K562 (cell line): ENCODE results near the gene KCNAB2. TPM values are rescaled to one million over a fixed set of nuclear protein-coding genes. Genes with fewer than 3 reads are reported as not detected.

Source experiments
- ATAC-seq: fragments of 200-7000 bp; cut with Tn5 transposase; 3 replicates; pipeline ENCODE4 v1.9.1; 2020; ENCODE audit warnings: moderate library complexity
- BruUV-seq: library from RNA; stranded (reverse); fragments of 400-500 nt; replicated peaks from 2 replicates; lab custom pipeline; 2021; lab: Mats Ljungman, UMichigan
- CTCF ChIA-PET: fragments of 300-600 bp; formaldehyde crosslinking; extraction: SDS; loops from one replicate; lab custom pipeline; 2021; ENCODE audit warnings: low intra/inter-chr PET ratio; lab: Yijun Ruan, JAX
- POLR2A ChIA-PET: fragments of 300-600, 350-650 bp; sonication (Branson Sonifier 250); formaldehyde crosslinking; extraction: SDS; loops from one replicate; lab custom pipeline; 2021; ENCODE audit warnings: antibody characterized with exemption, inconsistent platforms; lab: Yijun Ruan, JAX
- DNase-seq, 4 experiments: peaks; one replicate each; pipeline versions ENCODE4 v3.0.0 to v3.0.0-alpha.2; 2011 to 2018; ENCODE audit warnings: low spot score in 3 of 4, mixed read lengths in 3 of 4; ENCODE audit errors: extremely low read depth in 1 of 4
- FAIRE-seq: peaks from 2 replicates; lab custom pipeline; 2011; peaks lifted over from hg19 to GRCh38; lab: Jason Lieb, UNC
- H2AFZ ChIP-seq: 2 replicates; pipeline ENCODE4 v1.6.0; 2011; ENCODE audit warnings: low read depth, low read length, control low read depth, inconsistent platforms
- H3K27ac ChIP-seq: fragments of 200-600 bp; 3 replicates; pipeline ENCODE4 v1.8.0; 2011; ENCODE audit warnings: low read depth, mild to moderate bottlenecking, control low read depth, inconsistent platforms, low read length, moderate library complexity, mixed read lengths; ENCODE audit errors: extremely low read depth
- H3K27me3 ChIP-seq, 2 experiments: fragments of 300-600 bp in 1 of 2; 2 replicates in 1 of 2; 3 replicates in 1 of 2; pipeline versions ENCODE4 v1.6.0 to v1.8.0; 2011; ENCODE audit warnings: inconsistent platforms in 2 of 2, low read length in 2 of 2, mild to moderate bottlenecking in 1 of 2, mixed read lengths in 1 of 2, moderate library complexity in 1 of 2; ENCODE audit not compliant: control insufficient read depth in 2 of 2, insufficient read depth in 2 of 2
- H3K36me3 ChIP-seq: fragments of 300-600 bp; 3 replicates; pipeline ENCODE4 v1.8.0; 2011; ENCODE audit warnings: mild to moderate bottlenecking, low read length, inconsistent platforms; ENCODE audit not compliant: control insufficient read depth, insufficient read depth
- H3K4me1 ChIP-seq, 2 experiments: fragments of 200-600 bp in 1 of 2; replicated peaks in 1 of 2; 2 replicates in 1 of 2; 3 replicates in 1 of 2; pipeline versions ENCODE4 v1.5.1 to v1.8.0; 2011; ENCODE audit warnings: inconsistent platforms in 2 of 2, low read length in 2 of 2, mild to moderate bottlenecking in 1 of 2, mixed read lengths in 1 of 2, moderate library complexity in 1 of 2; ENCODE audit not compliant: control insufficient read depth in 2 of 2, insufficient read depth in 2 of 2
- H3K4me2 ChIP-seq: 2 replicates; pipeline ENCODE4 v1.6.1; 2011; ENCODE audit warnings: low read length, control low read depth, inconsistent platforms, mixed read lengths; ENCODE audit not compliant: insufficient read depth
- H3K4me3 ChIP-seq: fragments of 200-600 bp; sonication (generic), shearing (Covaris generic); 2 replicates; pipeline ENCODE4 v1.5.1; 2016; ENCODE audit warnings: control low read depth, inconsistent platforms
- H3K79me2 ChIP-seq: fragments of 200-600 bp; 3 replicates; pipeline ENCODE4 v1.8.0; 2011; ENCODE audit warnings: low read length, inconsistent platforms; ENCODE audit not compliant: control insufficient read depth, insufficient read depth
- H3K9ac ChIP-seq, 2 experiments: 2 replicates each; pipeline versions ENCODE4 v1.6.0 to v1.6.1; 2011; ENCODE audit warnings: low read depth in 2 of 2, low read length in 2 of 2, control low read depth in 1 of 2, inconsistent platforms in 1 of 2, mild to moderate bottlenecking in 1 of 2, mixed read lengths in 1 of 2; ENCODE audit not compliant: insufficient read depth in 1 of 2
- H3K9me1 ChIP-seq: one replicate; pipeline ENCODE4 v1.6.0; 2011; ENCODE audit warnings: inconsistent platforms, mild to moderate bottlenecking, low read length, moderate library complexity; ENCODE audit not compliant: control insufficient read depth, insufficient read depth
- H3K9me3 ChIP-seq: replicated peaks from 2 replicates; pipeline ENCODE4 v1.5.1; 2011; ENCODE audit warnings: low read depth, low read length, inconsistent platforms; ENCODE audit not compliant: control insufficient read depth, insufficient read depth
- H4K20me1 ChIP-seq: replicated peaks from 2 replicates; pipeline ENCODE4 v1.6.1; 2011; ENCODE audit warnings: low read length, inconsistent platforms, mixed read lengths; ENCODE audit not compliant: control insufficient read depth, insufficient read depth
- EGR1 ChIP-seq: fragments of 450-650 bp; conservative IDR thresholded peaks from 2 replicates; pipeline ENCODE4 v1.6.1; 2017; ENCODE audit warnings: mild to moderate bottlenecking
- HNRNPLL ChIP-seq: fragments of 200-400 bp; formaldehyde crosslinking; IDR thresholded peaks from 2 replicates; pipeline ENCODE4 v1.6.1; 2017; ENCODE audit warnings: low read length, low read depth, mild to moderate bottlenecking; ENCODE audit not compliant: poor library complexity, severe bottlenecking
- MAX ChIP-seq: sonication (generic); formaldehyde crosslinking; IDR thresholded peaks from 2 replicates; pipeline ENCODE4 v1.9.0; 2022; ENCODE audit warnings: mild to moderate bottlenecking, missing genetic modification reagents
- U2AF2 ChIP-seq: fragments of 200-400 bp; formaldehyde crosslinking; optimal IDR thresholded peaks from 2 replicates; pipeline ENCODE3; 2017; ENCODE audit warnings: low read depth, mild to moderate bottlenecking, low read length
- ZNF121 ChIP-seq: sonication (generic); formaldehyde crosslinking; conservative IDR thresholded peaks from 2 replicates; pipeline ENCODE4 v1.8.0; 2022; ENCODE audit warnings: missing genetic modification reagents
- ZNF609 ChIP-seq: sonication (generic); formaldehyde crosslinking; IDR thresholded peaks from 2 replicates; pipeline ENCODE4 v1.8.1; 2023; ENCODE audit warnings: missing genetic modification reagents, mild to moderate bottlenecking, borderline replicate concordance
- WGBS: fragments of 100-300 bp; shearing (Covaris generic); methylation state at CpG from one replicate; pipeline ENCODE4 v1.1.6; 2016; ENCODE audit warnings: low coverage, mixed read lengths; ENCODE audit not compliant: insufficient coverage; ENCODE audit errors: missing lambda C conversion rate; 5-methylcytosine and 5-hydroxymethylcytosine counted together
- in situ Hi-C: fragments of 300-500 bp; cut with MboI; formaldehyde crosslinking; loops from 4 replicates; pipeline ENCODE4 v1.15.0; 2018; ENCODE audit warnings: inconsistent platforms, mixed read lengths
- intact Hi-C: fragments of 100-400 bp; cut with micrococcal nuclease; formaldehyde crosslinking; loops from 2 replicates; pipeline ENCODE4 v1.14.2; 2022
- polyA plus RNA-seq, 8 experiments: library from polyadenylated mRNA; depleted of rRNA in 4 of 8; stranded (reverse) in 5 of 8; unstranded in 3 of 8; fragments of >200 nt; fragmentation: Nextera tagmentation in 2 of 8; fragmentation: Illumina TruSeq in 1 of 8; extraction: Ambion mirVana in 2 of 8; extraction: Trizol in 1 of 8; gene quantifications; 2 replicates each; pipeline versions ENCODE4 v1.2.1 to v1.2.3, GENCODE V29; 2011 to 2014; ENCODE audit warnings: inconsistent platforms in 1 of 8, missing spikeins in 1 of 8
- total RNA-seq, 7 experiments: library from RNA; depleted of rRNA in 6 of 7; stranded (reverse); fragments of >200 nt in 6 of 7; fragmentation: Illumina TruSeq in 2 of 7; extraction: Trizol in 2 of 7; gene quantifications; 2 replicates each; pipeline versions ENCODE4 v1.2.1 to v1.2.3, GENCODE V29; 2011 to 2021; ENCODE audit warnings: low replicate concordance in 1 of 7

The KCNAB2 gene
- total and polyA plus RNA-seq, 9 of the 15 experiments (the other 6 are each of a cell fraction or from before 2014, with no cell fraction given), result 1.8 to 15.8 (median 7.1) TPM

- peaks cover 55% of the 10 kb centered on the region for H4K20me1 ChIP-seq
- peaks cover 0 to 24% of the 10 kb centered on the region in 2 experiments; a peak in 2 of 5 replicates for H3K4me1 ChIP-seq
- no peaks in the 10 kb centered on the region for H3K9me3 ChIP-seq
- FAIRE-seq (no peak), DNase-seq (no peak), ATAC-seq (no peak)
- 0 out of 2 replicates have a peak overlapping the region, but pooled peaks have one; percentile 9 for H3K4me2 ChIP-seq
- H3K27ac ChIP-seq, result no peak overlapping the region
- in situ Hi-C loops (no loop called here), intact Hi-C loops (no loop called here)
- WGBS, result 33% methylated on average over 10 of the region's 10 CpGs
- CTCF ChIA-PET, result no interaction called here
- no peaks in the 10 kb centered on the region for H3K79me2 ChIP-seq
- H3K36me3 ChIP-seq, result no peaks in the 10 kb centered on the region
- H3K4me3 ChIP-seq, result no peak overlapping the region
- H3K9ac ChIP-seq, result peak overlapping the region in 1 of 2 experiments; percentile 59; a peak in 2 of 4 replicates
- H3K27me3 ChIP-seq, result peaks cover 0 to 11% of the 10 kb centered on the region in 2 experiments; a peak in 2 of 5 replicates
- H2AFZ ChIP-seq, result no peak overlapping the region
- TF ChIP-seq ZNF121 (CRISPR knock-in tag) (no peak), MAX (peak; percentile 1; the same call in 1 of the 2 replicates)
- TF ChIP-seq, all 486 proteins: peak for 1
- POLR2A ChIA-PET, result interaction anchor here (0.6 to 1.8 kb wide), 8 partner anchors 10 to 354 kb away, joined by 3 to 12 read pairs (median 3); partner anchors contain the start of gene KCNAB2
- H3K9me1 ChIP-seq, result no peaks in the 10 kb centered on the region
- no TSS peak for BruUV-seq
These were observed 11.0 kb upstream of the KCNAB2 start for GRCh38 chr1:6034750-6035096.

- intact Hi-C loops (no loop called here), in situ Hi-C loops (no loop called here)
- CTCF ChIA-PET, result no interaction called here
- FAIRE-seq (no peak), DNase-seq (peak in 2 of 4 experiments; percentile 44 to 48), ATAC-seq (no peak)
- no peak overlapping the region for H3K4me3 ChIP-seq
- POLR2A ChIA-PET, result interaction anchor here (0.5 to 1.8 kb wide), 4 partner anchors 9 to 353 kb away, joined by 3 to 12 read pairs (median 4); partner anchors contain the start of gene KCNAB2
- peaks cover 0 to 11% of the 10 kb centered on the region in 2 experiments; a peak in 2 of 5 replicates for H3K27me3 ChIP-seq
- no peaks in the 10 kb centered on the region for H3K9me1 ChIP-seq
- no peak overlapping the region for H3K27ac ChIP-seq
- H4K20me1 ChIP-seq, result peaks cover 55% of the 10 kb centered on the region
- no peak overlapping the region for H3K4me2 ChIP-seq
- no peaks in the 10 kb centered on the region for H3K36me3 ChIP-seq
- no peaks in the 10 kb centered on the region for H3K9me3 ChIP-seq
- TF ChIP-seq U2AF2 (no peak), EGR1 (peak; percentile 41), ZNF609 (CRISPR knock-in tag) (no peak), HNRNPLL (no peak), MAX (no peak)
- no TSS peak for BruUV-seq
- WGBS, result 31% methylated on average over 14 of the region's 15 CpGs
- no peak overlapping the region for H2AFZ ChIP-seq
- H3K9ac ChIP-seq, result peak overlapping the region in 1 of 2 experiments; percentile 59; a peak in 1 of 4 replicates
- H3K4me1 ChIP-seq, result peaks cover 0 to 24% of the 10 kb centered on the region in 2 experiments; a peak in 2 of 5 replicates
- H3K79me2 ChIP-seq, result no peaks in the 10 kb centered on the region
These were observed 10.4 kb upstream of the KCNAB2 start for GRCh38 chr1:6035303-6035702.
